Umbilical cord (tissue), 2 donors: ENCODE results near the gene CD82. TPM values are rescaled to one million over a fixed set of nuclear protein-coding genes. Genes with fewer than 3 reads are reported as not detected.
"Not testable (repeated sequence)": the region's sequence is repeated elsewhere in the genome, so short reads cannot be mapped to it uniquely, and the experiment has no call there.

Source experiments
- DNase-seq: peaks from one replicate; pipeline ENCODE4 v3.0.0-alpha.2; 2015; ENCODE audit warnings: low spot score
- total RNA-seq: library from RNA; depleted of rRNA; stranded (reverse); fragments of >200 nt; gene quantifications from one replicate; pipeline ENCODE4 v1.2.3, GENCODE V29; 2014; ENCODE audit warnings: low replicate concordance; ENCODE audit not compliant: insufficient read depth

CD82 gene
- total RNA-seq, 1 donor from 2014 or later, result 42.6 TPM

GRCh38 chr11:44629732-44630345, 64.4 kb downstream of the CD82 start:
- no peak for DNase-seq

GRCh38 chr11:44630511-44631210, 65.2 kb downstream of the CD82 start:
- DNase-seq, result no peak

GRCh38 chr11:44631831-44632230, 66.4 kb downstream of the CD82 start:
- no peak for DNase-seq

GRCh38 chr11:44632466-44633123, 67.1 kb downstream of the CD82 start:
- peak; percentile 37 for DNase-seq

- DNase-seq, result peak; percentile 47
These were observed 68.2 kb downstream of the CD82 start for GRCh38 chr11:44633641-44634040.

- DNase-seq, result peak; percentile 85
These were observed 69.2 kb downstream of the CD82 start for GRCh38 chr11:44634401-44635281.

- no peak for DNase-seq
These were observed 72.0 kb downstream of the CD82 start for GRCh38 chr11:44637487-44637886.

- DNase-seq, result no peak
These were observed 72.6 kb downstream of the CD82 start for GRCh38 chr11:44638032-44638431.

GRCh38 chr11:44643217-44643616, 77.8 kb downstream of the CD82 start:
- DNase-seq, result no peak

GRCh38 chr11:44645827-44646226, 80.4 kb downstream of the CD82 start:
- no peak for DNase-seq

- DNase-seq, result not testable (repeated sequence)
These were observed 81.9 kb downstream of the CD82 start for GRCh38 chr11:44647255-44647955.

GRCh38 chr11:44648109-44648508, 82.6 kb downstream of the CD82 start:
- no peak for DNase-seq

- DNase-seq, result no peak
These were observed 86.2 kb downstream of the CD82 start for GRCh38 chr11:44651535-44652155.

GRCh38 chr11:44652901-44653644, 87.6 kb downstream of the CD82 start:
- no peak for DNase-seq

- no peak for DNase-seq
These were observed 88.6 kb downstream of the CD82 start for GRCh38 chr11:44654057-44654456.

GRCh38 chr11:44654596-44654995, 89.1 kb downstream of the CD82 start:
- no peak for DNase-seq

- DNase-seq, result no peak
These were observed 92.5 kb downstream of the CD82 start for GRCh38 chr11:44657836-44658505.

- DNase-seq, result no peak
These were observed 93.0 kb downstream of the CD82 start for GRCh38 chr11:44658506-44658850.

- no peak for DNase-seq
These were observed 94.2 kb downstream of the CD82 start for GRCh38 chr11:44659641-44660040.

- not testable (repeated sequence) for DNase-seq
These were observed 95.1 kb downstream of the CD82 start for GRCh38 chr11:44660535-44660934.
